Activated T-cell treated with anti-CD3 and anti-CD28 coated beads for 4 hours (primary cell): ENCODE results near the gene CCDC159.

Experiments used
- DNase-seq: peaks from one replicate; pipeline ENCODE4 v3.0.0-alpha.2; 2020

Gene CCDC159

GRCh38 chr19:11399667-11400066 lies 53.3 kb downstream of the CCDC159 start:
- no peak for DNase-seq

GRCh38 chr19:11400798-11401197 lies 54.5 kb downstream of the CCDC159 start:
- no peak for DNase-seq

GRCh38 chr19:11401808-11402543 lies 55.7 kb downstream of the CCDC159 start:
- no peak for DNase-seq
